ENCODE measurements around the gene OR5L1. TPM values are rescaled to one million over a fixed set of nuclear protein-coding genes. Genes with fewer than 3 reads are reported as not detected.

OR5L1 gene
- not detected in 3 replicates for total RNA-seq (2021)
- Bru-seq, nascent RNA: not detected
- long read RNA-seq, experiment 1: 0 reads
- long read RNA-seq, experiment 2: 0 reads
- long read RNA-seq, experiment 3: 0 reads

DNA sequence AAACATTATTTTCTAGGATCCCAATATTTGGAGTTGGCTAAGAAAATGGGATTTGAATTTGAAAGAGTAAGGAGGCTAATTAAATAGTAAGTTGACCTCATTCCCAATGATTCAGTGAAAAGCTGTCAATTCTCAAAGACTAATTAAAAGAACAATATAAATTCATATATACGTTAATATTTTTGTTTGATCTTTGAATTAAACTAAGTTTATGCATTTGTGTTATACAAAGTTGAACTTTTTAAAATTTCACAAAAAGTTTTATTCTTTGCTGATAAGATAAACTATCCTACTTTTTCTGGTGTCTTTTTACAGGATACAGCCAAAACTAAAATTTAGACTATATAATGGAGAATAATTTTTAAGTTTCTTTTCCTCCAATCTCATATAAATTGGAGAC lies at the start of gene OR5L1:
Gene OR5L1, plus strand, starts transcription at position 301 of the 400 bp plus-strand sequence. CDS start 100 bp downstream, outside the sequence.
- DNase-seq (ENCODE audit: low spot score) (no peak), ATAC-seq (no peak)
- TF ChIP-seq GABPB1 (CRISPR knock-in tag; IDR thresholded peaks at IDR 0.05) (no peak), ZNF671 (CRISPR knock-in tag; IDR thresholded peaks at IDR 0.05) (no peak), NFE2L1 (CRISPR knock-in tag; IDR thresholded peaks at IDR 0.05) (no peak), TEAD1 (CRISPR knock-in tag; IDR thresholded peaks at IDR 0.05) (no peak), NFYB (CRISPR knock-in tag; conservative IDR thresholded peaks at IDR 0.05; ENCODE audit: low read depth) (no peak), EMX1 (CRISPR knock-in tag; IDR thresholded peaks at IDR 0.05) (no peak), FOXK1 (CRISPR knock-in tag; IDR thresholded peaks at IDR 0.05) (no peak), ESRRA (CRISPR knock-in tag; IDR thresholded peaks at IDR 0.05; ENCODE audit: borderline replicate concordance) (no peak), TCF7 (CRISPR knock-in tag; IDR thresholded peaks at IDR 0.05; ENCODE audit: low read depth) (no peak), TP53 (CRISPR knock-in tag; IDR thresholded peaks at IDR 0.05) (no peak), ZNF121 (CRISPR knock-in tag; IDR thresholded peaks at IDR 0.05) (no peak), GRHL2 (CRISPR knock-in tag; IDR thresholded peaks at IDR 0.05; ENCODE audit: insufficient replicate concordance, severe bottlenecking) (no peak), NR2C2 (CRISPR knock-in tag; IDR thresholded peaks at IDR 0.05) (no peak), ETV6 (CRISPR knock-in tag; IDR thresholded peaks at IDR 0.05) (no peak), SMAD3 (CRISPR knock-in tag; IDR thresholded peaks at IDR 0.05; ENCODE audit: borderline replicate concordance) (no peak)
- TF ChIP-seq, protein P1, sequence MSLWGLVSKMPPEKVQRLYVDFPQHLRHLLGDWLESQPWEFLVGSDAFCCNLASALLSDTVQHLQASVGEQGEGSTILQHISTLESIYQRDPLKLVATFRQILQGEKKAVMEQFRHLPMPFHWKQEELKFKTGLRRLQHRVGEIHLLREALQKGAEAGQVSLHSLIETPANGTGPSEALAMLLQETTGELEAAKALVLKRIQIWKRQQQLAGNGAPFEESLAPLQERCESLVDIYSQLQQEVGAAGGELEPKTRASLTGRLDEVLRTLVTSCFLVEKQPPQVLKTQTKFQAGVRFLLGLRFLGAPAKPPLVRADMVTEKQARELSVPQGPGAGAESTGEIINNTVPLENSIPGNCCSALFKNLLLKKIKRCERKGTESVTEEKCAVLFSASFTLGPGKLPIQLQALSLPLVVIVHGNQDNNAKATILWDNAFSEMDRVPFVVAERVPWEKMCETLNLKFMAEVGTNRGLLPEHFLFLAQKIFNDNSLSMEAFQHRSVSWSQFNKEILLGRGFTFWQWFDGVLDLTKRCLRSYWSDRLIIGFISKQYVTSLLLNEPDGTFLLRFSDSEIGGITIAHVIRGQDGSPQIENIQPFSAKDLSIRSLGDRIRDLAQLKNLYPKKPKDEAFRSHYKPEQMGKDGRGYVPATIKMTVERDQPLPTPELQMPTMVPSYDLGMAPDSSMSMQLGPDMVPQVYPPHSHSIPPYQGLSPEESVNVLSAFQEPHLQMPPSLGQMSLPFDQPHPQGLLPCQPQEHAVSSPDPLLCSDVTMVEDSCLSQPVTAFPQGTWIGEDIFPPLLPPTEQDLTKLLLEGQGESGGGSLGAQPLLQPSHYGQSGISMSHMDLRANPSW (CRISPR knock-in tag; conservative IDR thresholded peaks at IDR 0.05; ENCODE audit: low read depth): no peak
- TF ChIP-seq, protein P2, sequence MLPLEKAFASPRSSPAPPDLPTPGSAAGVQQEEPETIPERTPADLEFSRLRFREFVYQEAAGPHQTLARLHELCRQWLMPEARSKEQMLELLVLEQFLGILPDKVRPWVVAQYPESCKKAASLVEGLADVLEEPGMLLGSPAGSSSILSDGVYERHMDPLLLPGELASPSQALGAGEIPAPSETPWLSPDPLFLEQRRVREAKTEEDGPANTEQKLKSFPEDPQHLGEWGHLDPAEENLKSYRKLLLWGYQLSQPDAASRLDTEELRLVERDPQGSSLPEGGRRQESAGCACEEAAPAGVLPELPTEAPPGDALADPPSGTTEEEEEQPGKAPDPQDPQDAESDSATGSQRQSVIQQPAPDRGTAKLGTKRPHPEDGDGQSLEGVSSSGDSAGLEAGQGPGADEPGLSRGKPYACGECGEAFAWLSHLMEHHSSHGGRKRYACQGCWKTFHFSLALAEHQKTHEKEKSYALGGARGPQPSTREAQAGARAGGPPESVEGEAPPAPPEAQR (CRISPR knock-in tag; IDR thresholded peaks at IDR 0.05): no peak
- TF ChIP-seq, protein P3, sequence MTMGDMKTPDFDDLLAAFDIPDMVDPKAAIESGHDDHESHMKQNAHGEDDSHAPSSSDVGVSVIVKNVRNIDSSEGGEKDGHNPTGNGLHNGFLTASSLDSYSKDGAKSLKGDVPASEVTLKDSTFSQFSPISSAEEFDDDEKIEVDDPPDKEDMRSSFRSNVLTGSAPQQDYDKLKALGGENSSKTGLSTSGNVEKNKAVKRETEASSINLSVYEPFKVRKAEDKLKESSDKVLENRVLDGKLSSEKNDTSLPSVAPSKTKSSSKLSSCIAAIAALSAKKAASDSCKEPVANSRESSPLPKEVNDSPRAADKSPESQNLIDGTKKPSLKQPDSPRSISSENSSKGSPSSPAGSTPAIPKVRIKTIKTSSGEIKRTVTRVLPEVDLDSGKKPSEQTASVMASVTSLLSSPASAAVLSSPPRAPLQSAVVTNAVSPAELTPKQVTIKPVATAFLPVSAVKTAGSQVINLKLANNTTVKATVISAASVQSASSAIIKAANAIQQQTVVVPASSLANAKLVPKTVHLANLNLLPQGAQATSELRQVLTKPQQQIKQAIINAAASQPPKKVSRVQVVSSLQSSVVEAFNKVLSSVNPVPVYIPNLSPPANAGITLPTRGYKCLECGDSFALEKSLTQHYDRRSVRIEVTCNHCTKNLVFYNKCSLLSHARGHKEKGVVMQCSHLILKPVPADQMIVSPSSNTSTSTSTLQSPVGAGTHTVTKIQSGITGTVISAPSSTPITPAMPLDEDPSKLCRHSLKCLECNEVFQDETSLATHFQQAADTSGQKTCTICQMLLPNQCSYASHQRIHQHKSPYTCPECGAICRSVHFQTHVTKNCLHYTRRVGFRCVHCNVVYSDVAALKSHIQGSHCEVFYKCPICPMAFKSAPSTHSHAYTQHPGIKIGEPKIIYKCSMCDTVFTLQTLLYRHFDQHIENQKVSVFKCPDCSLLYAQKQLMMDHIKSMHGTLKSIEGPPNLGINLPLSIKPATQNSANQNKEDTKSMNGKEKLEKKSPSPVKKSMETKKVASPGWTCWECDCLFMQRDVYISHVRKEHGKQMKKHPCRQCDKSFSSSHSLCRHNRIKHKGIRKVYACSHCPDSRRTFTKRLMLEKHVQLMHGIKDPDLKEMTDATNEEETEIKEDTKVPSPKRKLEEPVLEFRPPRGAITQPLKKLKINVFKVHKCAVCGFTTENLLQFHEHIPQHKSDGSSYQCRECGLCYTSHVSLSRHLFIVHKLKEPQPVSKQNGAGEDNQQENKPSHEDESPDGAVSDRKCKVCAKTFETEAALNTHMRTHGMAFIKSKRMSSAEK (CRISPR knock-in tag; IDR thresholded peaks at IDR 0.05; ENCODE audit: borderline replicate concordance): no peak
- TF ChIP-seq, protein P4, sequence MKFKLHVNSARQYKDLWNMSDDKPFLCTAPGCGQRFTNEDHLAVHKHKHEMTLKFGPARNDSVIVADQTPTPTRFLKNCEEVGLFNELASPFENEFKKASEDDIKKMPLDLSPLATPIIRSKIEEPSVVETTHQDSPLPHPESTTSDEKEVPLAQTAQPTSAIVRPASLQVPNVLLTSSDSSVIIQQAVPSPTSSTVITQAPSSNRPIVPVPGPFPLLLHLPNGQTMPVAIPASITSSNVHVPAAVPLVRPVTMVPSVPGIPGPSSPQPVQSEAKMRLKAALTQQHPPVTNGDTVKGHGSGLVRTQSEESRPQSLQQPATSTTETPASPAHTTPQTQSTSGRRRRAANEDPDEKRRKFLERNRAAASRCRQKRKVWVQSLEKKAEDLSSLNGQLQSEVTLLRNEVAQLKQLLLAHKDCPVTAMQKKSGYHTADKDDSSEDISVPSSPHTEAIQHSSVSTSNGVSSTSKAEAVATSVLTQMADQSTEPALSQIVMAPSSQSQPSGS (CRISPR knock-in tag; IDR thresholded peaks at IDR 0.05; ENCODE audit: borderline replicate concordance, low read depth): no peak
- CTCF ChIA-PET: no interaction called here
- H3K27me3 Mint-ChIP-seq (ENCODE audit: low read depth): peaks cover 7% of the 10 kb centered on the region
- POLR2A ChIA-PET: no interaction called here
- H3K9me3 Mint-ChIP-seq: peaks cover 76% of the 10 kb centered on the region
- H3K4me3 Mint-ChIP-seq: no peak within 1 kb of the TSS
- H3K4me1 Mint-ChIP-seq: no peaks in the 10 kb centered on the region
- H3K27ac Mint-ChIP-seq: no peak within 1 kb of the TSS
- peaks cover 63% of the 10 kb centered on the region for H3K36me3 Mint-ChIP-seq

All from WTC11 (cell line).